Panc1 (cell line): Measurements from ENCODE around the gene PPP2R2B. TPM values are rescaled to one million over a fixed set of nuclear protein-coding genes. Genes with fewer than 3 reads are reported as not detected.

ENCODE experiments used
- ATAC-seq: fragments of 200-7000 bp; cut with Tn5 transposase; 2 replicates; pipeline ENCODE4 v1.9.1; 2020; ENCODE audit warnings: mild to moderate bottlenecking, moderate library complexity
- BruUV-seq: library from RNA; stranded (reverse); fragments of 400-500 nt; replicated peaks from 2 replicates; lab custom pipeline; 2021; lab: Mats Ljungman, UMichigan
- CTCF ChIA-PET: fragments of 300-600 bp; sonication (Branson Sonifier 250); formaldehyde crosslinking; loops from one replicate; lab custom pipeline; 2022; ENCODE audit warnings: antibody characterized with exemption; lab: Charles Lee
- POLR2A ChIA-PET: fragments of 300-600 bp; sonication (Branson Sonifier 250); formaldehyde crosslinking; loops from one replicate; lab custom pipeline; 2022; ENCODE audit warnings: antibody characterized with exemption; lab: Charles Lee
- DNase-seq: peaks from one replicate; pipeline ENCODE4 v3.0.0-alpha.2; 2010; ENCODE audit warnings: low read depth, low spot score
- H3K27ac ChIP-seq: 2 replicates; pipeline ENCODE4 v1.5.1; 2011; ENCODE audit warnings: mild to moderate bottlenecking, low read length, inconsistent platforms
- H3K27me3 ChIP-seq: fragments of 200-500 bp; sonication (Bioruptor generic); 2 replicates; pipeline ENCODE4 v1.6.0; 2014; ENCODE audit warnings: low read length, inconsistent platforms; ENCODE audit not compliant: control insufficient read depth, insufficient read depth
- H3K36me3 ChIP-seq: fragments of 200-500 bp; sonication (Bioruptor generic); 2 replicates; pipeline ENCODE4 v1.5.1; 2014; ENCODE audit warnings: inconsistent platforms, mild to moderate bottlenecking, low read length, moderate library complexity; ENCODE audit not compliant: control insufficient read depth, insufficient read depth
- H3K4me1 ChIP-seq: 2 replicates; pipeline ENCODE4 v1.5.1; 2011; ENCODE audit warnings: inconsistent platforms, mild to moderate bottlenecking, low read length, moderate library complexity; ENCODE audit not compliant: control insufficient read depth, insufficient read depth
- H3K4me3 ChIP-seq, 2 experiments: 2 replicates each; pipeline ENCODE4 v1.5.1; 2011 to 2012; ENCODE audit warnings: low read depth in 2 of 2, low read length in 2 of 2, mild to moderate bottlenecking in 2 of 2, inconsistent platforms in 1 of 2, moderate library complexity in 1 of 2
- H3K9me3 ChIP-seq: fragments of 200-500 bp; sonication (Bioruptor generic); 2 replicates; pipeline ENCODE4 v1.5.1; 2014; ENCODE audit warnings: low read depth, mild to moderate bottlenecking, inconsistent platforms, low read length, moderate library complexity; ENCODE audit not compliant: control insufficient read depth, insufficient read depth
- CTCF ChIP-seq: fragments of 450-650 bp; IDR thresholded peaks from 2 replicates; pipeline ENCODE4 v1.5.1; 2017; ENCODE audit warnings: mild to moderate bottlenecking
- POLR2AphosphoS5 ChIP-seq: IDR thresholded peaks from 2 replicates; pipeline ENCODE4 v1.6.1; 2012; ENCODE audit warnings: mild to moderate bottlenecking, low read depth, low read length, moderate library complexity
- REST ChIP-seq, 2 experiments: IDR thresholded peaks; 2 replicates each; pipeline ENCODE4 v1.6.1; 2011 to 2012; ENCODE audit warnings: low read depth in 2 of 2, control low read depth in 1 of 2, low read length in 1 of 2, mild to moderate bottlenecking in 1 of 2, moderate library complexity in 1 of 2; ENCODE audit not compliant: insufficient read depth in 1 of 2
- SIN3A ChIP-seq: IDR thresholded peaks from 2 replicates; pipeline ENCODE4 v1.6.1; 2012; ENCODE audit warnings: low read depth, mild to moderate bottlenecking, low read length, moderate library complexity, borderline replicate concordance; ENCODE audit not compliant: insufficient read depth
- TCF7L2 ChIP-seq: IDR thresholded peaks from 2 replicates; pipeline ENCODE4 v1.6.1; 2011; ENCODE audit warnings: mild to moderate bottlenecking, low read depth, low read length, inconsistent platforms
- in situ Hi-C: cut with HindIII; loops from 2 replicates; pipeline ENCODE4 v1.10.0; 2016; ENCODE audit warnings: low sequenced_read_pairs, low pct_unique_long_range_greater_than_20kb
- intact Hi-C: fragments of 100-400 bp; cut with micrococcal nuclease; formaldehyde crosslinking; loops from one replicate; pipeline ENCODE4 v1.10.0; 2022; ENCODE audit not compliant: unreplicated experiment
- total RNA-seq: library from RNA; stranded (reverse); gene quantifications from one replicate; pipeline ENCODE4 v1.2.1, GENCODE V29; 2021; ENCODE audit not compliant: unreplicated experiment

The PPP2R2B gene
- total RNA-seq, 1 experiment from 2014 or later, result 8.8 TPM

GRCh38 chr5:146745931-146746577, 132.5 kb downstream of the PPP2R2B start:
- DNase-seq (no peak), ATAC-seq (no peak)
- Histone ChIP-seq H3K27ac (no peak overlapping the region), H3K4me1 (no peaks in the 10 kb centered on the region), H3K9me3 (no peaks in the 10 kb centered on the region), H3K4me3 (no peak overlapping the region), H3K27me3 (no peaks in the 10 kb centered on the region), H3K36me3 (no peaks in the 10 kb centered on the region)
- TF ChIP-seq SIN3A (no peak), TCF7L2 (no peak), POLR2AphosphoS5 (no peak)
- CTCF ChIA-PET, result no interaction called here
- intact Hi-C loops, result no loop called here
- BruUV-seq, result no TSS peak
- in situ Hi-C loops, result no loop called here
- POLR2A ChIA-PET, result no interaction called here

- no peak overlapping the region for H3K4me3 ChIP-seq
- H3K36me3 ChIP-seq, result no peaks in the 10 kb centered on the region
- in situ Hi-C loops (no loop called here), intact Hi-C loops (no loop called here)
- H3K4me1 ChIP-seq, result no peaks in the 10 kb centered on the region
- H3K9me3 ChIP-seq, result no peaks in the 10 kb centered on the region
- ChIA-PET CTCF (interaction anchor here (0.6 kb wide), 1 partner anchor 119 kb away, joined by 4 read pairs; no protein-coding TSS in a partner anchor), POLR2A (no interaction called here)
- DNase-seq (no peak), ATAC-seq (no peak)
- no peaks in the 10 kb centered on the region for H3K27me3 ChIP-seq
- BruUV-seq, result no TSS peak
- TF ChIP-seq TCF7L2 (no peak), POLR2AphosphoS5 (no peak), CTCF (no peak), REST (IDR thresholded peaks at IDR 0.05; ENCODE audit: insufficient read depth in 1 of 2, low read depth in 2 of 2, low read length in 1 of 2) (no peak), SIN3A (no peak)
- H3K27ac ChIP-seq, result no peak overlapping the region
Observed at GRCh38 chr5:146744068-146744745, 134.3 kb downstream of the PPP2R2B start.
